Esophagus (tissue), 2 donors: ENCODE data around the gene TBCC. TPM values are rescaled to one million over a fixed set of nuclear protein-coding genes. Genes with fewer than 3 reads are reported as not detected.

ENCODE experiments used
- H3K27ac ChIP-seq, 2 donors: one replicate each; pipeline ENCODE4 v1.5.1; 2013; ENCODE audit warnings: low read depth in 2 of 2, mild to moderate bottlenecking in 2 of 2, inconsistent platforms in 1 of 2, low read length in 1 of 2, moderate library complexity in 1 of 2
- H3K27me3 ChIP-seq, 2 donors: one replicate each; pipeline ENCODE4 v1.6.1; 2013; ENCODE audit warnings: low read length in 2 of 2, control low read depth in 1 of 2, mild to moderate bottlenecking in 1 of 2; ENCODE audit not compliant: insufficient read depth in 2 of 2, control insufficient read depth in 1 of 2
- H3K36me3 ChIP-seq, 2 donors: one replicate each; pipeline ENCODE4 v1.6.1; 2013; ENCODE audit warnings: low read length in 1 of 2; ENCODE audit not compliant: control insufficient read depth in 2 of 2, insufficient read depth in 2 of 2
- H3K4me1 ChIP-seq, 2 donors: one replicate each; pipeline ENCODE4 v1.6.1; 2013; ENCODE audit warnings: low read length in 1 of 2; ENCODE audit not compliant: control insufficient read depth in 2 of 2, insufficient read depth in 2 of 2
- H3K4me3 ChIP-seq, 2 donors: one replicate each; pipeline ENCODE4 v1.5.1; 2013; ENCODE audit warnings: low read length in 2 of 2, mild to moderate bottlenecking in 2 of 2, low read depth in 1 of 2, moderate library complexity in 1 of 2
- H3K9me3 ChIP-seq, 2 donors: one replicate each; pipeline ENCODE4 v1.6.1; 2013; ENCODE audit warnings: mild to moderate bottlenecking in 2 of 2, low read depth in 1 of 2, low read length in 1 of 2, moderate library complexity in 1 of 2; ENCODE audit not compliant: control insufficient read depth in 2 of 2, insufficient read depth in 1 of 2
- WGBS, 2 donors: extraction: QIAGEN DNeasy Blood & Tissue Kit; methylation state at CpG; one replicate each; pipeline ENCODE4 v1.1.7; 2013; 5-methylcytosine and 5-hydroxymethylcytosine counted together
- polyA plus RNA-seq, 2 donors: library from polyadenylated mRNA; stranded (reverse); fragments of 200-250 nt; gene quantifications; one replicate each; pipeline ENCODE4 v1.2.3, GENCODE V29; 2013
- donor health status: healthy with polysubstance abuse.
- donor health status: Bipolar disorder and iron deficiency.

Gene TBCC
- polyA plus RNA-seq, 2 donors = 17.7 to 18.4 TPM

GRCh38 chr6:42726026-42726425 lies 19.9 kb downstream of the TBCC start:
- no peak overlapping the region for H3K27ac ChIP-seq
- peaks cover 0 to 5% of the 10 kb centered on the region in 2 donors for H3K4me1 ChIP-seq
- H3K27me3 ChIP-seq = no peaks in the 10 kb centered on the region
- H3K4me3 ChIP-seq = no peak overlapping the region
- no peaks in the 10 kb centered on the region for H3K9me3 ChIP-seq
- no peaks in the 10 kb centered on the region for H3K36me3 ChIP-seq

GRCh38 chr6:42724825-42725224 lies 21.1 kb downstream of the TBCC start:
- Histone ChIP-seq H3K36me3 (no peaks in the 10 kb centered on the region), H3K27me3 (no peaks in the 10 kb centered on the region), H3K4me1 (peaks cover 0 to 5% of the 10 kb centered on the region in 2 donors), H3K9me3 (no peaks in the 10 kb centered on the region), H3K4me3 (no peak overlapping the region), H3K27ac (no peak overlapping the region)

- Histone ChIP-seq H3K4me3 (no peak within 1 kb of the TSS), H3K9me3 (no peaks in the 10 kb centered on the region), H3K36me3 (no peaks in the 10 kb centered on the region), H3K27ac (no peak within 1 kb of the TSS), H3K4me1 (peaks cover 0 to 5% of the 10 kb centered on the region in 2 donors), H3K27me3 (no peaks in the 10 kb centered on the region)
- 89 to 91% methylated on average over 6 of the region's 6 CpGs for WGBS, 2 donors
These were observed 23.4 kb downstream of the TBCC start, which contains the start of gene PRPH2 for GRCh38 chr6:42722497-42722896. Gene PRPH2, minus strand, starts transcription at chr6:42722597. Its CDS starts 263 bp downstream, at chr6:42722334.

GRCh38 chr6:42720739-42721138 lies 25.2 kb downstream of the TBCC start:
- Histone ChIP-seq H3K36me3 (no peaks in the 10 kb centered on the region), H3K4me1 (no peaks in the 10 kb centered on the region), H3K27me3 (no peaks in the 10 kb centered on the region), H3K9me3 (no peaks in the 10 kb centered on the region), H3K27ac (no peak overlapping the region), H3K4me3 (no peak overlapping the region)
- WGBS, 2 donors = 58 to 64% methylated on average over 8 of the region's 8 CpGs

- no peaks in the 10 kb centered on the region for H3K27me3 ChIP-seq
- no peak overlapping the region for H3K27ac ChIP-seq
- peaks cover 0 to 5% of the 10 kb centered on the region in 2 donors for H3K9me3 ChIP-seq
- H3K4me1 ChIP-seq = no peaks in the 10 kb centered on the region
- WGBS, 2 donors = 87 to 91% methylated on average over 4 of the region's 4 CpGs
- H3K4me3 ChIP-seq = no peak overlapping the region
- no peaks in the 10 kb centered on the region for H3K36me3 ChIP-seq
These were observed 30.0 kb downstream of the TBCC start for GRCh38 chr6:42715871-42716270.

- Histone ChIP-seq H3K27ac (no peak overlapping the region), H3K4me1 (peaks cover 0 to 3% of the 10 kb centered on the region in 2 donors), H3K36me3 (no peaks in the 10 kb centered on the region), H3K9me3 (peaks cover 0 to 5% of the 10 kb centered on the region in 2 donors), H3K4me3 (no peak overlapping the region), H3K27me3 (no peaks in the 10 kb centered on the region)
- WGBS, 2 donors = 65 to 74% methylated on average over 4 of the region's 4 CpGs
These were observed 31.7 kb downstream of the TBCC start for GRCh38 chr6:42714098-42714761.

GRCh38 chr6:42711930-42712329 lies 34.0 kb downstream of the TBCC start:
- Histone ChIP-seq H3K4me1 (peaks cover 0 to 3% of the 10 kb centered on the region in 2 donors), H3K4me3 (no peak overlapping the region), H3K27me3 (no peaks in the 10 kb centered on the region), H3K36me3 (no peaks in the 10 kb centered on the region), H3K9me3 (peaks cover 0 to 5% of the 10 kb centered on the region in 2 donors), H3K27ac (no peak overlapping the region)
- 86 to 95% methylated on average over 5 of the region's 5 CpGs for WGBS, 2 donors

- H3K27me3 ChIP-seq = no peaks in the 10 kb centered on the region
- no peak overlapping the region for H3K27ac ChIP-seq
- no peak overlapping the region for H3K4me3 ChIP-seq
- H3K36me3 ChIP-seq = no peaks in the 10 kb centered on the region
- peaks cover 0 to 5% of the 10 kb centered on the region in 2 donors for H3K9me3 ChIP-seq
- WGBS, 2 donors = 52 to 58% methylated on average over 9 of the region's 9 CpGs
- peaks cover 0 to 3% of the 10 kb centered on the region in 2 donors for H3K4me1 ChIP-seq
These were observed 35.6 kb downstream of the TBCC start for GRCh38 chr6:42710316-42710715.

- Histone ChIP-seq H3K4me3 (no peak overlapping the region), H3K27me3 (no peaks in the 10 kb centered on the region), H3K36me3 (no peaks in the 10 kb centered on the region), H3K9me3 (peaks cover 0 to 5% of the 10 kb centered on the region in 2 donors), H3K27ac (no peak overlapping the region), H3K4me1 (peaks cover 0 to 3% of the 10 kb centered on the region in 2 donors)
- WGBS, 2 donors = 91 to 96% methylated on average over 6 of the region's 6 CpGs
These were observed 36.0 kb downstream of the TBCC start for GRCh38 chr6:42709871-42710270.

- WGBS, 2 donors = 93% methylated on average over 11 of the region's 11 CpGs
These were observed 37.8 kb downstream of the TBCC start for GRCh38 chr6:42708096-42708495.

More at GRCh38 chr6:42708096-42708495, 37.8 kb downstream of the TBCC start:
- Histone ChIP-seq H3K27me3 (no peaks in the 10 kb centered on the region), H3K27ac (no peak overlapping the region), H3K4me3 (no peak overlapping the region), H3K4me1 (peaks cover 0 to 3% of the 10 kb centered on the region in 2 donors), H3K36me3 (no peaks in the 10 kb centered on the region), H3K9me3 (peaks cover 0 to 5% of the 10 kb centered on the region in 2 donors)
